H1 (cell line): Measurements from ENCODE around the gene MBNL1. TPM values are rescaled to one million over a fixed set of nuclear protein-coding genes. Genes with fewer than 3 reads are reported as not detected.

Source experiments
- CTCF ChIA-PET: fragments of 300-600 bp; sonication (Branson Sonifier 250); formaldehyde crosslinking; loops from one replicate; lab custom pipeline; 2021; ENCODE audit not compliant: partially characterized antibody; lab: Charles Lee
- POLR2A ChIA-PET: fragments of 300-600 bp; sonication (Branson Sonifier 250); formaldehyde crosslinking; loops from one replicate; lab custom pipeline; 2021; ENCODE audit warnings: inconsistent platforms; ENCODE audit not compliant: partially characterized antibody; lab: Charles Lee
- DNase-seq, 2 experiments: peaks; one replicate each; pipeline versions ENCODE4 v3.0.0 to v3.0.0-alpha.2; 2010 to 2022; ENCODE audit warnings: low spot score in 2 of 2, low read depth in 1 of 2, mixed read lengths in 1 of 2
- FAIRE-seq: peaks from 2 replicates; lab custom pipeline; 2011; peaks lifted over from hg19 to GRCh38; lab: Jason Lieb, UNC
- H2AFZ ChIP-seq: 2 replicates; pipeline ENCODE4 v1.8.1; 2012; ENCODE audit warnings: low read length, inconsistent platforms
- H2AK5ac ChIP-seq: 2 replicates; pipeline ENCODE4 v1.6.1; 2013; ENCODE audit warnings: low read depth, low read length
- H2BK120ac ChIP-seq: replicated peaks from 2 replicates; pipeline ENCODE3; 2013; ENCODE audit warnings: low read depth, low read length, inconsistent platforms
- H2BK12ac ChIP-seq: 2 replicates; pipeline ENCODE4 v1.6.1; 2013; ENCODE audit warnings: low read depth, low read length
- H2BK15ac ChIP-seq: 2 replicates; pipeline ENCODE4 v1.6.1; 2013; ENCODE audit warnings: low read length
- H2BK20ac ChIP-seq: 2 replicates; pipeline ENCODE4 v1.6.1; 2013; ENCODE audit warnings: low read length
- H2BK5ac ChIP-seq: 2 replicates; pipeline ENCODE4 v1.6.1; 2013; ENCODE audit warnings: low read depth, low read length
- H3K14ac ChIP-seq: 2 replicates; pipeline ENCODE4 v1.6.1; 2013; ENCODE audit warnings: inconsistent platforms; ENCODE audit not compliant: insufficient read length
- H3K18ac ChIP-seq: 2 replicates; pipeline ENCODE4 v1.6.1; 2013; ENCODE audit warnings: low read length; ENCODE audit errors: extremely low read depth
- H3K23ac ChIP-seq: 2 replicates; pipeline ENCODE4 v1.6.1; 2013; ENCODE audit warnings: inconsistent platforms; ENCODE audit not compliant: insufficient read length
- H3K23me2 ChIP-seq: 2 replicates; pipeline ENCODE4 v1.6.1; 2013; ENCODE audit warnings: low read depth, low read length
- H3K27ac ChIP-seq: 2 replicates; pipeline ENCODE4 v1.6.1; 2011; ENCODE audit warnings: low read depth, low read length, inconsistent platforms
- H3K27me3 ChIP-seq, 4 experiments: replicated peaks in 1 of 4; 1 replicate in 1 of 4; 2 replicates in 3 of 4; pipeline versions ENCODE4 v1.6.1 to v1.8.1; 2011 to 2013; ENCODE audit warnings: low read length in 3 of 4, mild to moderate bottlenecking in 3 of 4, inconsistent platforms in 2 of 4, mixed read lengths in 2 of 4, moderate library complexity in 1 of 4; ENCODE audit not compliant: control insufficient read depth in 3 of 4, insufficient read depth in 3 of 4; ENCODE audit errors: extremely low read depth in 1 of 4
- H3K36me3 ChIP-seq, 4 experiments: 2 replicates each; pipeline versions ENCODE4 v1.6.1 to v1.8.1; 2011 to 2013; ENCODE audit warnings: mild to moderate bottlenecking in 4 of 4, low read length in 3 of 4, moderate library complexity in 2 of 4, control low read depth in 1 of 4, inconsistent platforms in 1 of 4; ENCODE audit not compliant: insufficient read depth in 4 of 4, control insufficient read depth in 2 of 4
- H3K4ac ChIP-seq: replicated peaks from 2 replicates; pipeline ENCODE3; 2013; ENCODE audit warnings: low read length, low read depth, mixed read lengths, inconsistent platforms; ENCODE audit not compliant: insufficient read length
- H3K4me1 ChIP-seq, 4 experiments: replicated peaks in 1 of 4; 1 replicate in 1 of 4; 2 replicates in 3 of 4; pipeline versions ENCODE4 v1.6.1 to v1.8.1; 2011 to 2013; ENCODE audit warnings: low read length in 3 of 4, inconsistent platforms in 2 of 4, mixed read lengths in 1 of 4; ENCODE audit not compliant: insufficient read depth in 4 of 4, control insufficient read depth in 3 of 4
- H3K4me2 ChIP-seq, 2 experiments: 2 replicates each; pipeline versions ENCODE4 v1.6.1 to v1.8.1; 2011 to 2013; ENCODE audit warnings: low read depth in 2 of 2, low read length in 2 of 2, control low read depth in 1 of 2, inconsistent platforms in 1 of 2, mild to moderate bottlenecking in 1 of 2; ENCODE audit not compliant: insufficient read depth in 1 of 2
- H3K4me3 ChIP-seq, 4 experiments: fragments of 200-600, 300-600 bp in 1 of 4; sonication (generic), shearing (Covaris generic), sonication (Bioruptor Twin) in 1 of 4; 2 replicates each; pipeline versions ENCODE4 v1.5.1 to v1.8.1; 2011 to 2016; ENCODE audit warnings: low read length in 4 of 4, low read depth in 3 of 4, control low read depth in 2 of 4, inconsistent platforms in 2 of 4, mild to moderate bottlenecking in 2 of 4, mixed read lengths in 1 of 4, moderate library complexity in 1 of 4; ENCODE audit not compliant: insufficient read depth in 2 of 4; ENCODE audit errors: extremely low read depth in 1 of 4
- H3K56ac ChIP-seq: replicated peaks from 2 replicates; pipeline ENCODE3; 2013; ENCODE audit warnings: low read depth, mild to moderate bottlenecking, mixed read lengths, low read length, inconsistent platforms; ENCODE audit not compliant: insufficient read length
- H3K79me1 ChIP-seq: 2 replicates; pipeline ENCODE4 v1.6.1; 2013; ENCODE audit warnings: low read depth, low read length, control low read depth
- H3K79me2 ChIP-seq, 2 experiments: 2 replicates each; pipeline versions ENCODE4 v1.6.1 to v1.8.1; 2012 to 2013; ENCODE audit warnings: low read length in 2 of 2, mild to moderate bottlenecking in 2 of 2, inconsistent platforms in 1 of 2; ENCODE audit not compliant: insufficient read depth in 2 of 2, control insufficient read depth in 1 of 2
- H3K9ac ChIP-seq, 4 experiments: replicated peaks in 1 of 4; 1 replicate in 1 of 4; 2 replicates in 3 of 4; pipeline versions ENCODE4 v1.6.1 to v1.8.1; 2011 to 2013; ENCODE audit warnings: low read depth in 3 of 4, low read length in 3 of 4, control low read depth in 2 of 4, mild to moderate bottlenecking in 2 of 4, moderate library complexity in 2 of 4, inconsistent platforms in 1 of 4; ENCODE audit errors: extremely low read depth in 1 of 4
- H3K9me3 ChIP-seq, 2 experiments: 2 replicates each; pipeline versions ENCODE4 v1.6.1 to v1.8.1; 2012 to 2013; ENCODE audit warnings: mild to moderate bottlenecking in 2 of 2, moderate library complexity in 2 of 2, control low read depth in 1 of 2, inconsistent platforms in 1 of 2, low read depth in 1 of 2, low read length in 1 of 2, mixed read lengths in 1 of 2; ENCODE audit not compliant: insufficient read depth in 2 of 2
- H4K20me1 ChIP-seq, 2 experiments: replicated peaks in 1 of 2; 2 replicates each; pipeline versions ENCODE3 to v1.8.1; 2011 to 2013; ENCODE audit warnings: inconsistent platforms in 2 of 2, low read length in 2 of 2, mild to moderate bottlenecking in 1 of 2; ENCODE audit not compliant: insufficient read depth in 2 of 2, control insufficient read depth in 1 of 2
- H4K5ac ChIP-seq: 2 replicates; pipeline ENCODE4 v1.6.1; 2013; ENCODE audit warnings: low read length, low read depth, mixed read lengths, inconsistent platforms; ENCODE audit not compliant: insufficient read length
- H4K8ac ChIP-seq: 2 replicates; pipeline ENCODE4 v1.8.0; 2013; ENCODE audit warnings: mild to moderate bottlenecking, moderate library complexity, low read length, inconsistent platforms; ENCODE audit not compliant: insufficient read depth; ENCODE audit errors: extremely low read depth
- H4K91ac ChIP-seq: replicated peaks from 2 replicates; pipeline ENCODE3; 2013; ENCODE audit warnings: low read length, mixed read lengths, inconsistent platforms; ENCODE audit not compliant: insufficient read length
- JUND ChIP-seq: IDR thresholded peaks from 2 replicates; pipeline ENCODE4 v1.6.1; 2011; ENCODE audit warnings: mild to moderate bottlenecking, improper control_type of control experiment, low read length
- NANOG ChIP-seq: IDR thresholded peaks from 2 replicates; pipeline ENCODE4 v1.6.1; 2011; ENCODE audit warnings: low read length, low read depth, mild to moderate bottlenecking, inconsistent platforms; ENCODE audit not compliant: insufficient read depth, poor library complexity, severe bottlenecking
- POLR2AphosphoS5 ChIP-seq: IDR thresholded peaks from 2 replicates; pipeline ENCODE4 v1.6.1; 2011; ENCODE audit warnings: low read depth, low read length
- WGBS, 2 experiments: shearing (Covaris generic) in 1 of 2; methylation state at CpG; one replicate each; pipeline versions ENCODE4 v1.1.6 to v1.1.7; 2013 to 2015; ENCODE audit warnings: low lambda C conversion rate in 2 of 2, mixed read lengths in 2 of 2, inconsistent platforms in 1 of 2, low coverage in 1 of 2, missing lambda C conversion rate in 1 of 2; ENCODE audit not compliant: insufficient replicate concordance in 2 of 2, insufficient coverage in 1 of 2, insufficient read length in 1 of 2; ENCODE audit errors: extremely low coverage in 1 of 2, missing lambda C conversion rate in 1 of 2; 5-methylcytosine and 5-hydroxymethylcytosine counted together
- polyA plus RNA-seq, 7 experiments: library from polyadenylated mRNA; depleted of rRNA in 3 of 7; stranded (reverse) in 5 of 7; unstranded in 2 of 7; fragments of >200 nt in 5 of 7; fragments of 200-250 nt in 2 of 7; gene quantifications; 1 replicate in 5 of 7; 2 replicates in 1 of 7; 4 replicates in 1 of 7; pipeline versions ENCODE4 v1.2.1 to v1.2.3, GENCODE V29; 2011 to 2013; ENCODE audit warnings: missing spikeins in 2 of 7, mixed read lengths in 2 of 7
- total RNA-seq: library from RNA; stranded (reverse); fragmentation: NEBNext Ultra II Directional; extraction: Animal tissue kit (Norgen Biotek cat#: 25700); gene quantifications from 2 replicates; pipeline ENCODE4 v1.2.1, GENCODE V29; 2021

Gene MBNL1
- total and polyA plus RNA-seq, 2 of the 8 experiments (the other 6 are each of a cell fraction or from before 2014, with no cell fraction given): 5.0 to 16.4 TPM

GRCh38 chr3:152472672-152472954, 203.9 kb downstream of the MBNL1 start:
- Histone ChIP-seq H3K4me3 (no peak overlapping the region), H4K20me1 (no peaks in the 10 kb centered on the region), H2BK5ac (no peak overlapping the region), H3K23me2 (no peaks in the 10 kb centered on the region), H3K56ac (no peak overlapping the region), H2BK15ac (no peak overlapping the region), H3K9ac (no peak overlapping the region), H2BK20ac (peak overlapping the region; percentile 26; the same call in 1 of the 2 replicates), H3K79me2 (no peaks in the 10 kb centered on the region), H3K4me1 (no peaks in the 10 kb centered on the region), H3K18ac (no peak overlapping the region), H3K36me3 (no peaks in the 10 kb centered on the region), H3K9me3 (peaks cover 0 to 3% of the 10 kb centered on the region in 2 experiments; a peak in 1 of 4 replicates), H3K4ac (no peak overlapping the region), H3K79me1 (no peaks in the 10 kb centered on the region), H3K14ac (no peak overlapping the region), H3K27me3 (no peaks in the 10 kb centered on the region), H4K5ac (no peak overlapping the region), H3K27ac (no peak overlapping the region), H2AFZ (0 out of 2 replicates have a peak overlapping the region, but pooled peaks have one; percentile 79), H3K23ac (no peak overlapping the region), H3K4me2 (no peak overlapping the region), H2BK120ac (no peak overlapping the region), H4K8ac (no peak overlapping the region), H2BK12ac (no peak overlapping the region), H4K91ac (no peak overlapping the region), H2AK5ac (no peak overlapping the region)
- POLR2A ChIA-PET: no interaction called here
- no peak for DNase-seq
- 95% methylated on average over 3 of the region's 3 CpGs; no CpG with 5 or more reads in 1 of the 2 experiments for WGBS, 2 experiments
- CTCF ChIA-PET: interaction anchor here (0.6 to 2.8 kb wide), 47 partner anchors 11 to 499 kb away, joined by 3 to 31 read pairs (median 4); no protein-coding TSS in a partner anchor
- FAIRE-seq: no peak
- TF ChIP-seq NANOG (no peak), POLR2AphosphoS5 (no peak), JUND (no peak)
